ENCODE measurements around the gene ALDH1A3.

DNA sequence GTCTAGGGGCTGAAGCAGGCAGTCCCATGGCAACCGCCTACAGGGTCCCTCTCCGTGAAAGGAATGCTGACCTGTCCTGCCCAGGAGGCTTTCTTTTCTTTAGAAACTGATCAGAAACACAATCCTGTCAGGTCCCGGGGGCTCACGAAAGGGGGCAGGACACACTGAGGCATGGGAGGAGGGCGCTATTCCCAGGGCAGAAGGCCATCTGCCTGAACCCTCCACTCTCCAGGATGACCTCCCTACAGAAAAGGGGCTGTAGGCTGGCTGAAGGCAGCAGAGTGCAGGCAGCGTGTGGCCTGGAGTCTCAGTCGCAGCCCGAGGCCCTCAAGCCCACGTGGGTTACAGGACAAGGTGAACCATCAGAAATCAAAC, 21.2 kb downstream of the ALDH1A3 start:
- no peak for TF ChIP-seq POLR2A (IDR thresholded peaks at IDR 0.05; ENCODE audit: extremely low read depth, insufficient read length)
- TF ChIP-seq, protein P1, sequence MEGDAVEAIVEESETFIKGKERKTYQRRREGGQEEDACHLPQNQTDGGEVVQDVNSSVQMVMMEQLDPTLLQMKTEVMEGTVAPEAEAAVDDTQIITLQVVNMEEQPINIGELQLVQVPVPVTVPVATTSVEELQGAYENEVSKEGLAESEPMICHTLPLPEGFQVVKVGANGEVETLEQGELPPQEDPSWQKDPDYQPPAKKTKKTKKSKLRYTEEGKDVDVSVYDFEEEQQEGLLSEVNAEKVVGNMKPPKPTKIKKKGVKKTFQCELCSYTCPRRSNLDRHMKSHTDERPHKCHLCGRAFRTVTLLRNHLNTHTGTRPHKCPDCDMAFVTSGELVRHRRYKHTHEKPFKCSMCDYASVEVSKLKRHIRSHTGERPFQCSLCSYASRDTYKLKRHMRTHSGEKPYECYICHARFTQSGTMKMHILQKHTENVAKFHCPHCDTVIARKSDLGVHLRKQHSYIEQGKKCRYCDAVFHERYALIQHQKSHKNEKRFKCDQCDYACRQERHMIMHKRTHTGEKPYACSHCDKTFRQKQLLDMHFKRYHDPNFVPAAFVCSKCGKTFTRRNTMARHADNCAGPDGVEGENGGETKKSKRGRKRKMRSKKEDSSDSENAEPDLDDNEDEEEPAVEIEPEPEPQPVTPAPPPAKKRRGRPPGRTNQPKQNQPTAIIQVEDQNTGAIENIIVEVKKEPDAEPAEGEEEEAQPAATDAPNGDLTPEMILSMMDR (IDR thresholded peaks at IDR 0.05; ENCODE audit: low read depth, low read length), result no peak
- TF ChIP-seq, protein P2, sequence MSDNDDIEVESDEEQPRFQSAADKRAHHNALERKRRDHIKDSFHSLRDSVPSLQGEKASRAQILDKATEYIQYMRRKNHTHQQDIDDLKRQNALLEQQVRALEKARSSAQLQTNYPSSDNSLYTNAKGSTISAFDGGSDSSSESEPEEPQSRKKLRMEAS (IDR thresholded peaks at IDR 0.05; ENCODE audit: low read depth, low read length), result no peak
- no peak for TF ChIP-seq MYC (IDR thresholded peaks at IDR 0.05; ENCODE audit: low read depth, low read length)
